Measurements from ENCODE around the gene TNNT2.

The TNNT2 gene

DNA sequence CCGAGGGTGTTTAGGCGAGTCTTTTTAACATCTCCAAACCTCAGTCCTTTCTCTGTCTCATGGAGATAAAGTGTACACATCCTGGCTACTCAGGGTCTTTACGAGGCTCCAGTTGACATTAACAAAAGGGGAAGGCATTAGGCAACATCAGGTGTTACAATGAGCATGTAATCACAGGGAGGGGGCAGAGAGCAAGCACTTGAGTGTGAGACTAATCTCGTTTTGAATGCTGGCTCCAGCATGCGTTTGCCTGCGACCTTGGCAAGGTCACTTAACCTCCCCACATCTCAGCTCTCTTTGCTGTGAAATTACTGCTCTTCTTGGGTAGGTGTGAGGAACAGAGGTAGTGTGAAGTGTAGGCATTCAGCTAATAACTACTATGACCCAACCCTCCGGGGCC lies 3.1 kb downstream of the TNNT2 start:
- Histone ChIP-seq H2AFZ (ENCODE audit: low read depth, low read length) (no peak overlapping the region), H3K36me3 (replicated peaks; ENCODE audit: low read depth, low read length) (no peaks in the 10 kb centered on the region), H3K9me3 (ENCODE audit: insufficient read depth, low read length) (no peaks in the 10 kb centered on the region), H3K27ac (ENCODE audit: low read length) (no peak overlapping the region), H3K4me1 (ENCODE audit: low read length) (no peaks in the 10 kb centered on the region), H3K4me2 (ENCODE audit: low read length) (no peak overlapping the region), H3K4me3 (ENCODE audit: low read length) (no peak overlapping the region), H4K20me1 (ENCODE audit: insufficient read depth, low read length) (no peaks in the 10 kb centered on the region), H3K27me3 (ENCODE audit: low read depth, low read length) (peaks cover 76% of the 10 kb centered on the region), H3K9ac (ENCODE audit: low read length) (no peak overlapping the region), H3K79me2 (ENCODE audit: low read length) (no peaks in the 10 kb centered on the region)
- TF ChIP-seq, protein P1, sequence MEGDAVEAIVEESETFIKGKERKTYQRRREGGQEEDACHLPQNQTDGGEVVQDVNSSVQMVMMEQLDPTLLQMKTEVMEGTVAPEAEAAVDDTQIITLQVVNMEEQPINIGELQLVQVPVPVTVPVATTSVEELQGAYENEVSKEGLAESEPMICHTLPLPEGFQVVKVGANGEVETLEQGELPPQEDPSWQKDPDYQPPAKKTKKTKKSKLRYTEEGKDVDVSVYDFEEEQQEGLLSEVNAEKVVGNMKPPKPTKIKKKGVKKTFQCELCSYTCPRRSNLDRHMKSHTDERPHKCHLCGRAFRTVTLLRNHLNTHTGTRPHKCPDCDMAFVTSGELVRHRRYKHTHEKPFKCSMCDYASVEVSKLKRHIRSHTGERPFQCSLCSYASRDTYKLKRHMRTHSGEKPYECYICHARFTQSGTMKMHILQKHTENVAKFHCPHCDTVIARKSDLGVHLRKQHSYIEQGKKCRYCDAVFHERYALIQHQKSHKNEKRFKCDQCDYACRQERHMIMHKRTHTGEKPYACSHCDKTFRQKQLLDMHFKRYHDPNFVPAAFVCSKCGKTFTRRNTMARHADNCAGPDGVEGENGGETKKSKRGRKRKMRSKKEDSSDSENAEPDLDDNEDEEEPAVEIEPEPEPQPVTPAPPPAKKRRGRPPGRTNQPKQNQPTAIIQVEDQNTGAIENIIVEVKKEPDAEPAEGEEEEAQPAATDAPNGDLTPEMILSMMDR (IDR thresholded peaks at IDR 0.05; ENCODE audit: low read depth, low read length), result no peak
- TF ChIP-seq EZH2phosphoT487 (IDR thresholded peaks at IDR 0.05; ENCODE audit: low read depth), result no peak

DNA sequence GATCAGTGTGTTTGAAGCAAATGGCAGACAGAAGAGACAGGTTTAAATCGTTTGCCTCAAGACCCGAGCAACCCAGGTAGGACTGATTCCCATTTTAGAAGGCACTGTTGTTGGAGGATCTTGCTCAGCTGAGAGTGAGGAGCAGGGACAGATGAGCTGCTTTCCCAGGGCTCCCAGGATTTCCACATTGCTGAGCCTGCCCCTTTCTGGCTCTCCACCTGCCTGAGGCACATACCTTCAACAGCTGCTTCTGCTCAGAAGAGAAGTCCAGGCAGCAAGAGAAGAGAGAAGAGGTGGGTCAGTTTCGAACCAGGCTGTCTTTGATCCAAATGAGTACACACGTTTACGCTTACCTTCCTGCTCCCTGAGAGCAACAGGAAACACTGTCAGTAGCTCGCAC lies 5.7 kb downstream of the TNNT2 start:
- Histone ChIP-seq H3K9ac (ENCODE audit: low read length) (no peak overlapping the region), H4K20me1 (ENCODE audit: insufficient read depth, low read length) (no peaks in the 10 kb centered on the region), H3K36me3 (replicated peaks; ENCODE audit: low read depth, low read length) (no peaks in the 10 kb centered on the region), H3K27me3 (ENCODE audit: low read depth, low read length) (peaks cover 97% of the 10 kb centered on the region), H3K27ac (ENCODE audit: low read length) (no peak overlapping the region), H3K79me2 (ENCODE audit: low read length) (no peaks in the 10 kb centered on the region), H3K9me3 (ENCODE audit: insufficient read depth, low read length) (no peaks in the 10 kb centered on the region), H3K4me2 (ENCODE audit: low read length) (no peak overlapping the region), H3K4me3 (ENCODE audit: low read length) (no peak overlapping the region), H2AFZ (ENCODE audit: low read depth, low read length) (no peak overlapping the region), H3K4me1 (ENCODE audit: low read length) (no peaks in the 10 kb centered on the region)
- TF ChIP-seq, protein P1 (IDR thresholded peaks at IDR 0.05; ENCODE audit: low read depth, low read length), result no peak
- TF ChIP-seq EZH2phosphoT487 (IDR thresholded peaks at IDR 0.05; ENCODE audit: low read depth), result no peak

DNA sequence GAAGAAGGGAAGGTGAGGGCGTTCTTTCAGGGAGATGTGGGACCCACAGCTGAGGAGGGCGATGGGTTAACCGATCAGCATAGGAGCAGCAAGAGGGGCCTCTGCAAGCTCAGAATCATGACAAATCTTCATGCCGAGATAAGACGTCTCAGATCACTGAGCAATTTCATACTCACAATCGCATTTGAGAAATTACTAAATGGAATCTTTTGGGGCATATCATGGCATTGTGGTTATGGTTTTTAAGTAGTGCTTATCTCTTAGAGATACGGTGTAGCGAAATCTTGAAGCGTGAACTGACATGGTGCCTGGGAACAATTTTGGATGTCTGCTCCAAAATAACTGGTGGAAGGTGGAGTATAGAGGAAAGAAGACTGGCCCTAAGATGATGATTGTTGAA lies 6.2 kb downstream of the TNNT2 start:
- H3K4me1 ChIP-seq (ENCODE audit: low read length), result no peaks in the 10 kb centered on the region
- no peaks in the 10 kb centered on the region for H3K9me3 ChIP-seq (ENCODE audit: insufficient read depth, low read length)
- H3K79me2 ChIP-seq (ENCODE audit: low read length), result no peaks in the 10 kb centered on the region
- H3K4me3 ChIP-seq (ENCODE audit: low read length), result no peak overlapping the region
- no peak overlapping the region for H3K27ac ChIP-seq (ENCODE audit: low read length)
- no peak overlapping the region for H3K4me2 ChIP-seq (ENCODE audit: low read length)
- H4K20me1 ChIP-seq (ENCODE audit: insufficient read depth, low read length), result no peaks in the 10 kb centered on the region
- no peaks in the 10 kb centered on the region for H3K36me3 ChIP-seq (replicated peaks; ENCODE audit: low read depth, low read length)
- H2AFZ ChIP-seq (ENCODE audit: low read depth, low read length), result no peak overlapping the region
- TF ChIP-seq, protein P1 (IDR thresholded peaks at IDR 0.05; ENCODE audit: low read depth, low read length), result no peak
- peaks cover 99% of the 10 kb centered on the region for H3K27me3 ChIP-seq (ENCODE audit: low read depth, low read length)
- H3K9ac ChIP-seq (ENCODE audit: low read length), result no peak overlapping the region

DNA sequence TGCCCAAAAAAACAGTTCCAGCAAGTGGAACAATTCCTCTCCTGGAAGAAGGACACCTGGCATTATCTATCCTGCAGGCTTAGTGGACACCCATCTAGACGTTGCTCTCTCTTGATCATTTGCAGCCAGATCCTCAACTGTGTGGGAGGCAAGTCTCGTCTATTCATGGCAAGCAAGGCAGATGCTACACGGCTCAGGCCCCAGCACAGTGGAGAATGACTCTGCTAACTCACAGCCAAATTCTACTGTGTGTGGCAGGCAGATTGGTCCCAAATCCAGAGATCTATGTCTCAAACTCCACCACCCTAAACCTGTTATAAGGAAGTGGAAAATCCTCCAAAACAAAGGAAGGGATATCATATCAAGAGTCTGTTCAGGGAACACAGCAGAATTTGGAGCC lies 7.0 kb downstream of the TNNT2 start:
- Histone ChIP-seq H2AFZ (ENCODE audit: low read depth, low read length) (no peak overlapping the region), H3K9me3 (ENCODE audit: insufficient read depth, low read length) (no peaks in the 10 kb centered on the region), H3K4me2 (ENCODE audit: low read length) (no peak overlapping the region), H3K79me2 (ENCODE audit: low read length) (no peaks in the 10 kb centered on the region), H3K36me3 (replicated peaks; ENCODE audit: low read depth, low read length) (no peaks in the 10 kb centered on the region), H3K4me3 (ENCODE audit: low read length) (no peak overlapping the region), H3K27me3 (ENCODE audit: low read depth, low read length) (peaks cover 96% of the 10 kb centered on the region), H4K20me1 (ENCODE audit: insufficient read depth, low read length) (no peaks in the 10 kb centered on the region), H3K9ac (ENCODE audit: low read length) (no peak overlapping the region), H3K4me1 (ENCODE audit: low read length) (no peaks in the 10 kb centered on the region), H3K27ac (ENCODE audit: low read length) (no peak overlapping the region)
- TF ChIP-seq, protein P1 (IDR thresholded peaks at IDR 0.05; ENCODE audit: low read depth, low read length), result no peak
- no peak for TF ChIP-seq EZH2phosphoT487 (IDR thresholded peaks at IDR 0.05; ENCODE audit: low read depth)

Measured in OCI-LY3 (cell line).